ENCODE measurements around the gene NASP. TPM values are rescaled to one million over a fixed set of nuclear protein-coding genes. Genes with fewer than 3 reads are reported as not detected.

NASP gene
- total and polyA plus RNA-seq, 2 of the 13 experiments (the other 11 are each of a cell fraction or from before 2014, with no cell fraction given), result 132 to 256 TPM

GRCh38 chr1:45550401-45551351 is 33.2 kb upstream of the NASP start, which contains the start of gene AKR1A1 (continued):
- TF ChIP-seq PRDM4 (CRISPR knock-in tag; IDR thresholded peaks at IDR 0.05; ENCODE audit: borderline replicate concordance), result 0 out of 2 replicates have a peak, but pooled peaks have one; percentile 17
- no peak for TF ChIP-seq NR2F2 (IDR thresholded peaks at IDR 0.05; ENCODE audit: borderline replicate concordance, low read depth)
- peak; percentile 93 for TF ChIP-seq TBX2 (CRISPR knock-in tag; IDR thresholded peaks at IDR 0.05; ENCODE audit: borderline replicate concordance)
- TF ChIP-seq PAX8 (CRISPR knock-in tag; IDR thresholded peaks at IDR 0.05; ENCODE audit: borderline replicate concordance), result no peak
- 0 out of 2 replicates have a peak, but pooled peaks have one; percentile 37 for TF ChIP-seq FOXJ3 (CRISPR knock-in tag; IDR thresholded peaks at IDR 0.05; ENCODE audit: borderline replicate concordance)
- no peak for TF ChIP-seq HMG20B (CRISPR knock-in tag; conservative IDR thresholded peaks at IDR 0.05)
- TF ChIP-seq SMAD3 (CRISPR knock-in tag; IDR thresholded peaks at IDR 0.05), result no peak; the same call in 1 of the 2 replicates
- no peak for TF ChIP-seq ZNF282 (IDR thresholded peaks at IDR 0.05; ENCODE audit: partially characterized antibody)
- peak; percentile 76; the same call in 1 of the 2 replicates for TF ChIP-seq ZNF44 (CRISPR knock-in tag; IDR thresholded peaks at IDR 0.05)
- TF ChIP-seq KDM4B (CRISPR knock-in tag; IDR thresholded peaks at IDR 0.05), result peak; percentile 12; the same call in 1 of the 2 replicates
- no peak for TF ChIP-seq ZNF775 (CRISPR knock-in tag; IDR thresholded peaks at IDR 0.05; ENCODE audit: borderline replicate concordance)
- TF ChIP-seq SALL2 (CRISPR knock-in tag; IDR thresholded peaks at IDR 0.05), result peak; percentile 78
- TF ChIP-seq GATAD1 (CRISPR knock-in tag; IDR thresholded peaks at IDR 0.05), result peak; percentile 78
- TF ChIP-seq, protein P1, sequence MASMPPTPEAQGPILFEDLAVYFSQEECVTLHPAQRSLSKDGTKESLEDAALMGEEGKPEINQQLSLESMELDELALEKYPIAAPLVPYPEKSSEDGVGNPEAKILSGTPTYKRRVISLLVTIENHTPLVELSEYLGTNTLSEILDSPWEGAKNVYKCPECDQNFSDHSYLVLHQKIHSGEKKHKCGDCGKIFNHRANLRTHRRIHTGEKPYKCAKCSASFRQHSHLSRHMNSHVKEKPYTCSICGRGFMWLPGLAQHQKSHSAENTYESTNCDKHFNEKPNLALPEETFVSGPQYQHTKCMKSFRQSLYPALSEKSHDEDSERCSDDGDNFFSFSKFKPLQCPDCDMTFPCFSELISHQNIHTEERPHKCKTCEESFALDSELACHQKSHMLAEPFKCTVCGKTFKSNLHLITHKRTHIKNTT (CRISPR knock-in tag; IDR thresholded peaks at IDR 0.05), result no peak
- TF ChIP-seq ZNF343 (CRISPR knock-in tag; IDR thresholded peaks at IDR 0.05), result peak; percentile 93
- peak; percentile 80 for TF ChIP-seq ZFY (CRISPR knock-in tag; IDR thresholded peaks at IDR 0.05)
- peak; percentile 90 for TF ChIP-seq TARDBP (CRISPR knock-in tag; IDR thresholded peaks at IDR 0.05)
- TF ChIP-seq, protein P2, sequence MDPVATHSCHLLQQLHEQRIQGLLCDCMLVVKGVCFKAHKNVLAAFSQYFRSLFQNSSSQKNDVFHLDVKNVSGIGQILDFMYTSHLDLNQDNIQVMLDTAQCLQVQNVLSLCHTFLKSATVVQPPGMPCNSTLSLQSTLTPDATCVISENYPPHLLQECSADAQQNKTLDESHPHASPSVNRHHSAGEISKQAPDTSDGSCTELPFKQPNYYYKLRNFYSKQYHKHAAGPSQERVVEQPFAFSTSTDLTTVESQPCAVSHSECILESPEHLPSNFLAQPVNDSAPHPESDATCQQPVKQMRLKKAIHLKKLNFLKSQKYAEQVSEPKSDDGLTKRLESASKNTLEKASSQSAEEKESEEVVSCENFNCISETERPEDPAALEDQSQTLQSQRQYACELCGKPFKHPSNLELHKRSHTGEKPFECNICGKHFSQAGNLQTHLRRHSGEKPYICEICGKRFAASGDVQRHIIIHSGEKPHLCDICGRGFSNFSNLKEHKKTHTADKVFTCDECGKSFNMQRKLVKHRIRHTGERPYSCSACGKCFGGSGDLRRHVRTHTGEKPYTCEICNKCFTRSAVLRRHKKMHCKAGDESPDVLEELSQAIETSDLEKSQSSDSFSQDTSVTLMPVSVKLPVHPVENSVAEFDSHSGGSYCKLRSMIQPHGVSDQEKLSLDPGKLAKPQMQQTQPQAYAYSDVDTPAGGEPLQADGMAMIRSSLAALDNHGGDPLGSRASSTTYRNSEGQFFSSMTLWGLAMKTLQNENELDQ (CRISPR knock-in tag; IDR thresholded peaks at IDR 0.05; ENCODE audit: borderline replicate concordance), result no peak
- TF ChIP-seq ZBTB25 (CRISPR knock-in tag; IDR thresholded peaks at IDR 0.05), result 0 out of 2 replicates have a peak, but pooled peaks have one; percentile 59
- TF ChIP-seq ZEB1 (IDR thresholded peaks at IDR 0.05; ENCODE audit: insufficient replicate concordance, low read depth), result peak; percentile 47
- no peak for TF ChIP-seq ATF7 (IDR thresholded peaks at IDR 0.05)
- TF ChIP-seq ATF7 (CRISPR knock-in tag; IDR thresholded peaks at IDR 0.05), result no peak
- peak; percentile 98 for TF ChIP-seq SAP130 (CRISPR knock-in tag; IDR thresholded peaks at IDR 0.05; ENCODE audit: low read depth)

Measured in HepG2 (cell line).